H9 (cell line): ENCODE measurements around the gene TPSB2. TPM values are rescaled to one million over a fixed set of nuclear protein-coding genes. Genes with fewer than 3 reads are reported as not detected.

Source experiments
- DNase-seq: peaks from one replicate; pipeline ENCODE4 v3.0.0-alpha.2; 2017
- H2AFZ ChIP-seq: one replicate; pipeline ENCODE4 v1.6.1; 2013; ENCODE audit warnings: mild to moderate bottlenecking, low read length, control low read depth, moderate library complexity
- H2AK5ac ChIP-seq: 2 replicates; pipeline ENCODE4 v1.6.1; 2013; ENCODE audit warnings: low read length, control low read depth, mixed read lengths; ENCODE audit not compliant: insufficient read length
- H2BK120ac ChIP-seq: one replicate; pipeline ENCODE4 v1.6.1; 2013; ENCODE audit warnings: low read depth, mild to moderate bottlenecking, low read length, control low read depth, inconsistent platforms; ENCODE audit not compliant: poor library complexity, severe bottlenecking
- H2BK12ac ChIP-seq: 2 replicates; pipeline ENCODE4 v1.6.1; 2013; ENCODE audit warnings: low read length, control low read depth, mixed read lengths, low read depth; ENCODE audit not compliant: insufficient read length
- H2BK15ac ChIP-seq: 2 replicates; pipeline ENCODE4 v1.6.1; 2013; ENCODE audit warnings: low read depth, low read length, control low read depth
- H2BK20ac ChIP-seq: one replicate; pipeline ENCODE4 v1.6.1; 2013; ENCODE audit warnings: low read depth, mild to moderate bottlenecking, low read length, control low read depth, inconsistent platforms; ENCODE audit not compliant: poor library complexity, severe bottlenecking
- H2BK5ac ChIP-seq: 2 replicates; pipeline ENCODE4 v1.6.1; 2013; ENCODE audit warnings: low read length, control low read depth, mixed read lengths; ENCODE audit not compliant: insufficient read length
- H3K14ac ChIP-seq: 2 replicates; pipeline ENCODE4 v1.6.1; 2013; ENCODE audit warnings: low read length, control low read depth; ENCODE audit not compliant: insufficient read depth
- H3K18ac ChIP-seq: 2 replicates; pipeline ENCODE4 v1.6.1; 2013; ENCODE audit warnings: low read depth, mild to moderate bottlenecking, mixed read lengths, low read length, control low read depth; ENCODE audit not compliant: insufficient read length
- H3K23ac ChIP-seq: 2 replicates; pipeline ENCODE4 v1.6.1; 2013; ENCODE audit warnings: low read length, control low read depth, mixed read lengths, low read depth; ENCODE audit not compliant: insufficient read length
- H3K23me2 ChIP-seq: 2 replicates; pipeline ENCODE4 v1.6.1; 2013; ENCODE audit warnings: low read depth, mild to moderate bottlenecking, mixed read lengths, low read length, control low read depth; ENCODE audit not compliant: insufficient read length, poor library complexity, severe bottlenecking
- H3K27ac ChIP-seq: 2 replicates; pipeline ENCODE4 v1.5.1; 2013; ENCODE audit warnings: low read length, control low read depth, mixed read lengths, low read depth; ENCODE audit not compliant: insufficient read length
- H3K27me3 ChIP-seq: 2 replicates; pipeline ENCODE4 v1.6.1; 2013; ENCODE audit warnings: low read length, control low read depth, inconsistent platforms; ENCODE audit not compliant: insufficient read depth
- H3K4ac ChIP-seq: 2 replicates; pipeline ENCODE4 v1.6.1; 2013; ENCODE audit warnings: low read depth, mild to moderate bottlenecking, control low read depth, inconsistent platforms, low read length, moderate library complexity
- H3K4me1 ChIP-seq: 2 replicates; pipeline ENCODE4 v1.6.1; 2013; ENCODE audit warnings: low read length, control low read depth, inconsistent platforms; ENCODE audit not compliant: insufficient read depth
- H3K4me2 ChIP-seq: 2 replicates; pipeline ENCODE4 v1.6.1; 2013; ENCODE audit warnings: low read length, control low read depth, mixed read lengths; ENCODE audit not compliant: insufficient read length, insufficient read depth
- H3K56ac ChIP-seq: 2 replicates; pipeline ENCODE4 v1.6.1; 2013; ENCODE audit warnings: low read depth, mild to moderate bottlenecking, mixed read lengths, low read length, control low read depth; ENCODE audit not compliant: insufficient read length
- H3K79me1 ChIP-seq: 2 replicates; pipeline ENCODE4 v1.6.1; 2013; ENCODE audit warnings: low read depth, mild to moderate bottlenecking, moderate library complexity, low read length, control low read depth, inconsistent platforms; ENCODE audit not compliant: insufficient read depth, poor library complexity, severe bottlenecking
- H3K79me2 ChIP-seq: 2 replicates; pipeline ENCODE4 v1.6.1; 2013; ENCODE audit warnings: low read length, control low read depth, inconsistent platforms; ENCODE audit not compliant: insufficient read depth
- H3K9ac ChIP-seq: 2 replicates; pipeline ENCODE4 v1.6.1; 2013; ENCODE audit warnings: low read length, control low read depth, mixed read lengths; ENCODE audit not compliant: insufficient read length; ENCODE audit errors: extremely low read depth
- H3K9me3 ChIP-seq: one replicate; pipeline ENCODE4 v1.6.1; 2013; ENCODE audit warnings: low read depth, low read length, inconsistent platforms; ENCODE audit not compliant: control insufficient read depth
- H3T11ph ChIP-seq: one replicate; pipeline ENCODE4 v1.6.1; 2013; ENCODE audit warnings: mild to moderate bottlenecking, low read length, control low read depth, inconsistent platforms
- H4K20me1 ChIP-seq: one replicate; pipeline ENCODE4 v1.6.1; 2013; ENCODE audit not compliant: control insufficient read depth, insufficient read length, insufficient read depth
- H4K5ac ChIP-seq: 2 replicates; pipeline ENCODE4 v1.6.1; 2013; ENCODE audit warnings: low read depth, mild to moderate bottlenecking, mixed read lengths, low read length, control low read depth; ENCODE audit not compliant: insufficient read length
- H4K8ac ChIP-seq: replicated peaks from 2 replicates; pipeline ENCODE4 v1.6.1; 2013; ENCODE audit warnings: low read length, control low read depth, mixed read lengths, low read depth; ENCODE audit not compliant: insufficient read length
- H4K91ac ChIP-seq: 2 replicates; pipeline ENCODE4 v1.6.1; 2013; ENCODE audit warnings: low read depth, mild to moderate bottlenecking, moderate library complexity, mixed read lengths, low read length, control low read depth; ENCODE audit not compliant: insufficient read length
- H3K27ac Mint-ChIP-seq, 3 experiments: 2 replicates in 2 of 3; 3 replicates in 1 of 3; pipeline ENCODE4 v1.8.0; 2020 to 2021; ENCODE audit warnings: mixed read lengths in 3 of 3, mild to moderate bottlenecking in 1 of 3, moderate library complexity in 1 of 3
- H3K27me3 Mint-ChIP-seq: 2 replicates; pipeline ENCODE4 v1.8.0; 2021; ENCODE audit warnings: low read depth, mild to moderate bottlenecking, moderate library complexity, mixed read lengths
- H3K36me3 Mint-ChIP-seq, 3 experiments: 2 replicates in 2 of 3; 3 replicates in 1 of 3; pipeline ENCODE4 v1.8.0; 2020 to 2021; ENCODE audit warnings: low read depth in 3 of 3, mixed read lengths in 3 of 3; ENCODE audit not compliant: insufficient read depth in 1 of 3
- H3K4me1 Mint-ChIP-seq, 2 experiments: 2 replicates each; pipeline ENCODE4 v1.8.0; 2020; ENCODE audit warnings: mixed read lengths in 2 of 2
- H3K4me3 Mint-ChIP-seq, 2 experiments: 2 replicates in 1 of 2; 3 replicates in 1 of 2; pipeline ENCODE4 v1.8.0; 2020 to 2021; ENCODE audit warnings: mild to moderate bottlenecking in 2 of 2, mixed read lengths in 2 of 2, moderate library complexity in 1 of 2
- H3K9me3 Mint-ChIP-seq, 2 experiments: 2 replicates in 1 of 2; 3 replicates in 1 of 2; pipeline ENCODE4 v1.8.0; 2020; ENCODE audit warnings: mild to moderate bottlenecking in 2 of 2, mixed read lengths in 2 of 2, moderate library complexity in 1 of 2
- WGBS: extraction: QIAGEN DNeasy Blood & Tissue Kit; methylation state at CpG from one replicate; pipeline ENCODE4 v1.1.7; 2013; ENCODE audit warnings: missing lambda C conversion rate, low lambda C conversion rate, mixed read lengths; ENCODE audit not compliant: insufficient read length; ENCODE audit errors: extremely low coverage; 5-methylcytosine and 5-hydroxymethylcytosine counted together
- total RNA-seq: library from RNA; stranded (reverse); gene quantifications from 2 replicates; pipeline ENCODE4 v1.2.1, GENCODE V29; 2021
- TF ChIP-seq, protein P1 (sequence below): fragments of 200-600 bp; sonication (generic); conservative IDR thresholded peaks from 3 replicates; pipeline ENCODE4 v1.8.0; 2021; ENCODE audit warnings: antibody characterized with exemption, mild to moderate bottlenecking

The TPSB2 gene
- total RNA-seq, 1 experiment from 2014 or later: not detected

DNA sequence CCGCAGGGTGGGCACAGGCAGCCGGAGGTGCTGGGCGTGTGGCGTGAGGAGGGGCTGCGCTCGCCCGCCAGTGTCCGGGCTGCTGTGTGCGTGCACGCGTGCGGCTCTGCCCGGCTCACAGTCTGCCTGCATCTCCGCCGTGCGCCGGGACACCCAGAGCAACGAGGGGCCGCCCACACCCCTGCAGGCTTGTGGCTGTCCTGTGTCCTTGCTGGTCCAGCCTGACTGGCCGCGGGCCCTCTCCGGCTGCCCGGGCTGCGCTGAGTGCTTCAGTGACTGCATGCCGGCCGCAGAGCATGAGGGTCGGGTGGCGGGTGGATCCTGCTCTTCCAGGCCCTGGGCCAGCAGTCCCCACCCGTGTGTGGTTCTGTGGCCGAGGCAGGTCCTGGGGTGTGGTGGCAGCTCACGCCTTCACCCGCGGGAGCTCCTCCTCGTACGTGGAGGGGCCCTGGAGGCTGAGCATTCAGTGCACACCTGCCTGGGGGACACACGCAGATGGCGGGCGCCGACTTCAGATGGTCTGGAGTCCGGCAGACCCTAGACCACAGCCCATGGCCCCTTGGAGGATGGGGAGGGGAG lies 17.3 kb downstream of the TPSB2 start:
- Histone ChIP-seq H2BK120ac (no peak overlapping the region), H3K23ac (no peak overlapping the region), H3K9me3 (no peaks in the 10 kb centered on the region), H2AFZ (no peak overlapping the region), H2AK5ac (no peak overlapping the region), H4K20me1 (peaks cover 3% of the 10 kb centered on the region), H3K9ac (no peak overlapping the region), H3K14ac (no peak overlapping the region), H4K91ac (no peak overlapping the region), H4K8ac (no peak overlapping the region), H2BK15ac (no peak overlapping the region), H3K4me2 (no peak overlapping the region), H3K4ac (no peak overlapping the region), H3K27ac (no peak overlapping the region), H3K79me2 (no peaks in the 10 kb centered on the region), H4K5ac (no peak overlapping the region), H3K27me3 (no peaks in the 10 kb centered on the region), H3K79me1 (no peaks in the 10 kb centered on the region), H3K4me1 (no peaks in the 10 kb centered on the region), H3K56ac (no peak overlapping the region), H3K23me2 (no peaks in the 10 kb centered on the region), H2BK5ac (no peak overlapping the region), H3K18ac (no peak overlapping the region), H3T11ph (no peak overlapping the region), H2BK20ac (no peak overlapping the region), H2BK12ac (no peak overlapping the region)
- H3K4me1 Mint-ChIP-seq: no peaks in the 10 kb centered on the region
- TF ChIP-seq, protein P1, sequence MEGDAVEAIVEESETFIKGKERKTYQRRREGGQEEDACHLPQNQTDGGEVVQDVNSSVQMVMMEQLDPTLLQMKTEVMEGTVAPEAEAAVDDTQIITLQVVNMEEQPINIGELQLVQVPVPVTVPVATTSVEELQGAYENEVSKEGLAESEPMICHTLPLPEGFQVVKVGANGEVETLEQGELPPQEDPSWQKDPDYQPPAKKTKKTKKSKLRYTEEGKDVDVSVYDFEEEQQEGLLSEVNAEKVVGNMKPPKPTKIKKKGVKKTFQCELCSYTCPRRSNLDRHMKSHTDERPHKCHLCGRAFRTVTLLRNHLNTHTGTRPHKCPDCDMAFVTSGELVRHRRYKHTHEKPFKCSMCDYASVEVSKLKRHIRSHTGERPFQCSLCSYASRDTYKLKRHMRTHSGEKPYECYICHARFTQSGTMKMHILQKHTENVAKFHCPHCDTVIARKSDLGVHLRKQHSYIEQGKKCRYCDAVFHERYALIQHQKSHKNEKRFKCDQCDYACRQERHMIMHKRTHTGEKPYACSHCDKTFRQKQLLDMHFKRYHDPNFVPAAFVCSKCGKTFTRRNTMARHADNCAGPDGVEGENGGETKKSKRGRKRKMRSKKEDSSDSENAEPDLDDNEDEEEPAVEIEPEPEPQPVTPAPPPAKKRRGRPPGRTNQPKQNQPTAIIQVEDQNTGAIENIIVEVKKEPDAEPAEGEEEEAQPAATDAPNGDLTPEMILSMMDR: no peak
- no peak overlapping the region for H3K4me3 Mint-ChIP-seq
- no CpG with 5 or more reads among the region's 40 CpGs for WGBS
- no peaks in the 10 kb centered on the region for H3K27me3 Mint-ChIP-seq
- no peak overlapping the region for H3K27ac Mint-ChIP-seq
- no peak for DNase-seq
- no peaks in the 10 kb centered on the region for H3K9me3 Mint-ChIP-seq
- H3K36me3 Mint-ChIP-seq: peaks cover 0 to 43% (median 34%) of the 10 kb centered on the region in 3 experiments; a peak in 6 of 7 replicates
